Tibial artery (tissue), 4 donors: ENCODE measurements around the gene TTC21B.

Experiments
- DNase-seq, 2 donors: peaks; one replicate each; pipeline ENCODE4 v3.0.0-alpha.2; 2019
- H3K27ac ChIP-seq, 2 donors: fragments of 200-600 bp; sonication (generic) in 1 of 2; 1 replicate in 1 of 2; 2 replicates in 1 of 2; pipeline ENCODE4 v1.5.1; 2018 to 2019; ENCODE audit warnings: mild to moderate bottlenecking in 1 of 2
- H3K27me3 ChIP-seq, 2 donors: fragments of 200-600 bp; sonication (generic) in 1 of 2; one replicate each; pipeline versions ENCODE4 v1.5.1 to v1.6.0; 2016 to 2019
- H3K36me3 ChIP-seq, 3 donors: fragments of 200-600 bp; sonication (generic) in 2 of 3; one replicate each; pipeline ENCODE4 v1.5.1; 2016 to 2019; ENCODE audit warnings: mild to moderate bottlenecking in 2 of 3
- H3K4me1 ChIP-seq, 4 donors: fragments of 200-600 bp; sonication (generic) in 2 of 4; 1 replicate in 3 of 4; 2 replicates in 1 of 4; pipeline ENCODE4 v1.5.1; 2016 to 2019
- H3K4me3 ChIP-seq, 2 donors: fragments of 200-600 bp; sonication (generic) in 1 of 2; 1 replicate in 1 of 2; 2 replicates in 1 of 2; pipeline ENCODE4 v1.5.1; 2018 to 2019; ENCODE audit warnings: mild to moderate bottlenecking in 2 of 2
- H3K9me3 ChIP-seq, 3 donors: fragments of 200-600 bp; sonication (generic) in 1 of 3; one replicate each; pipeline ENCODE4 v1.5.1; 2016 to 2019
- intact Hi-C: fragments of 100-400 bp; cut with DNase I; formaldehyde crosslinking; loops from one replicate; pipeline ENCODE4 v1.15.0; 2023; ENCODE audit warnings: low total_unique reads
- TF ChIP-seq, protein P1 (sequence below), 2 experiments: fragments of 200-600 bp in 1 of 2; fragments of 450-650 bp in 1 of 2; IDR thresholded peaks; one replicate each; pipeline ENCODE4 v1.5.1; 2017 to 2019; ENCODE audit warnings: antibody characterized with exemption in 2 of 2, mild to moderate bottlenecking in 1 of 2, moderate library complexity in 1 of 2

TTC21B gene

DNA sequence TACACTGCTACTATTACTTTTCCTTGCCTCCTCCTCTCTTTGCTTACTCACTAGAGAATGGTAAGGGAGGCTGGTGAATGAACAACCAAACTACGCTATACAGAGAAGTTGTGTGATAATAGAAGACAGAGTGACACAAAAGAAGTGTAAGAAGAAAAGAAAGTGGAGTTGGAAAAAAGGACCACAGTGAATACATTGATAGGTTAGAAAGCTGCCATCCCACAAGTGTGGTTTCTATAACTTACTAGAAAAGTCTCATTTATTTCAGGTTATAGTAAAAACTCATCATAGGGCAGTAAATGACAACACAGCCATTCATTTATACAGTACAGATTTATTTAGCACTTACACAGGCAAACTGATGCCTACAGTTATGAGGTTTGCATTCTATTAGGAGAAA, 77.3 kb downstream of the TTC21B start:
- Histone ChIP-seq H3K4me1 (no peaks in the 10 kb centered on the region), H3K36me3 (peaks cover 29 to 47% (median 45%) of the 10 kb centered on the region in 3 donors), H3K4me3 (no peak overlapping the region), H3K27me3 (no peaks in the 10 kb centered on the region), H3K27ac (no peak overlapping the region), H3K9me3 (no peaks in the 10 kb centered on the region)
- DNase-seq = no peak
- TF ChIP-seq, protein P1, sequence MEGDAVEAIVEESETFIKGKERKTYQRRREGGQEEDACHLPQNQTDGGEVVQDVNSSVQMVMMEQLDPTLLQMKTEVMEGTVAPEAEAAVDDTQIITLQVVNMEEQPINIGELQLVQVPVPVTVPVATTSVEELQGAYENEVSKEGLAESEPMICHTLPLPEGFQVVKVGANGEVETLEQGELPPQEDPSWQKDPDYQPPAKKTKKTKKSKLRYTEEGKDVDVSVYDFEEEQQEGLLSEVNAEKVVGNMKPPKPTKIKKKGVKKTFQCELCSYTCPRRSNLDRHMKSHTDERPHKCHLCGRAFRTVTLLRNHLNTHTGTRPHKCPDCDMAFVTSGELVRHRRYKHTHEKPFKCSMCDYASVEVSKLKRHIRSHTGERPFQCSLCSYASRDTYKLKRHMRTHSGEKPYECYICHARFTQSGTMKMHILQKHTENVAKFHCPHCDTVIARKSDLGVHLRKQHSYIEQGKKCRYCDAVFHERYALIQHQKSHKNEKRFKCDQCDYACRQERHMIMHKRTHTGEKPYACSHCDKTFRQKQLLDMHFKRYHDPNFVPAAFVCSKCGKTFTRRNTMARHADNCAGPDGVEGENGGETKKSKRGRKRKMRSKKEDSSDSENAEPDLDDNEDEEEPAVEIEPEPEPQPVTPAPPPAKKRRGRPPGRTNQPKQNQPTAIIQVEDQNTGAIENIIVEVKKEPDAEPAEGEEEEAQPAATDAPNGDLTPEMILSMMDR (IDR thresholded peaks at IDR 0.05) = no peak
- intact Hi-C loops = loop anchor here (10.0 kb wide), 1 partner anchor 471 kb away; no protein-coding TSS in a partner anchor

DNA sequence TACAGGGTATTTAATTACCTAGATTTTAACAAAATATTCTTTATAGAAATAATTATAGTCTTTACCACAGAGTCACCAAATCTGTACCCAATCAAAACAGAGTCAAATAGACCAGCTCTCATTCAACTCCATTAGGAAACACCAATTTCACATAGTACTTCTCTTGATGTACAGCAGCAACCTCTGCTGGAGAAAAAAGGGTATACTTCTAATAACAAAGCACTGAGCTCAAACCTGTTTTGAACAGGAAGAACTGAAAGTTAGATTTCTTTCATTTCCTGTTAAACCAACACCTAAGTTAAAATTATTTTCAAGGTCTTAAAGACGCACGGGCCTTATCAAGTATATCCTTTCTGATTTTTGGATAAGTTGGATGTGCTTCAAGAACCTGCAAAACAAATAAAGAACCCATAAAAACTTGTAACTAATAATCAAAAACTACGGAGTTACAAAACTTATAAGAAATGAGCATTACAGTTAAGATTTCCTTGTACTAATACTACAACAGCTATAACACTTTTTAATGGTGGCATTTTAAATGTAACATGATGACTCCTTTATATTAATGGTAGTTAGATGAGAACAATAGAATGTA, 79.0 kb downstream of the TTC21B start:
- Histone ChIP-seq H3K27me3 (no peaks in the 10 kb centered on the region), H3K4me3 (no peak overlapping the region), H3K27ac (no peak overlapping the region), H3K36me3 (peaks cover 21 to 30% (median 30%) of the 10 kb centered on the region in 3 donors), H3K9me3 (no peaks in the 10 kb centered on the region), H3K4me1 (no peaks in the 10 kb centered on the region)
- no peak for DNase-seq
- intact Hi-C loops = loop anchor here (10.0 kb wide), 1 partner anchor 470 kb away; no protein-coding TSS in a partner anchor
- TF ChIP-seq, protein P1 (IDR thresholded peaks at IDR 0.05) = peak; percentile 50 to 54

DNA sequence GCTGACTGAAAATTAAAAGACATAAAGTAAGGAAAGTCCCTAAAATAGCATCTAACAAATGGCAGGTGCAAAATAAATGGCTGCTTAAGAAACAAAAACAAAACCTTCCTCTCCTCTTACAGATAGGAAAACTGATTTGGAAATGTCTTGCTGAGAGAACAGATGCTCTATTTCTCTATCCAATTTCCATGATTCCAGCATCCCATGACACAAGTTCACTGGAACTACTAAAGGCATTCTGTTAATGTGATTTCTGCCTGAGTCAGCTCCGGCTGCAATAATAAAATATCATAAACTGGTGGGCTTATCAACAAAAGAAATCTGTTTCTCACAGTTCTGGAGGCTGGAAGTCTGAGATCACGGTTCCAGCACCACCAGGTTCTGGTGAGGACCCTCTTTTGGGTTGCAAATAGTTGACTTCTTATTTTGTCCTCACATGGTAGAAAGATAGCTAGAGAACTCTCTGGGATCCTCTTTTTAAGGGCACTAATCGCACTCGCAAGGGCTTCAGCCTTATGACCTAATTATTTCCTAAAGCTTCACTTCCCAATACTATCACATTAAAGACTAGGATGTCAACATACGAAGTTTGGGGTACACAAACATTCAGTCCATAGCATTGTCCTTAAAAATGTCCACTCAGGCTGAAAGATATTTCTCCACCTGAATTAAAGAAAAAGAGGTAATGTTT, 81.3 kb downstream of the TTC21B start:
- peaks cover 0 to 9% (median 3%) of the 10 kb centered on the region in 4 donors for H3K4me1 ChIP-seq
- H3K4me3 ChIP-seq = no peak overlapping the region
- H3K9me3 ChIP-seq = no peaks in the 10 kb centered on the region
- peaks cover 7 to 24% (median 16%) of the 10 kb centered on the region in 3 donors for H3K36me3 ChIP-seq
- intact Hi-C loops = loop anchor here (10.0 kb wide), 1 partner anchor 467 kb away; no protein-coding TSS in a partner anchor
- H3K27ac ChIP-seq = no peak overlapping the region
- TF ChIP-seq, protein P1 (IDR thresholded peaks at IDR 0.05) = no peak
- no peak for DNase-seq
- H3K27me3 ChIP-seq = no peaks in the 10 kb centered on the region

DNA sequence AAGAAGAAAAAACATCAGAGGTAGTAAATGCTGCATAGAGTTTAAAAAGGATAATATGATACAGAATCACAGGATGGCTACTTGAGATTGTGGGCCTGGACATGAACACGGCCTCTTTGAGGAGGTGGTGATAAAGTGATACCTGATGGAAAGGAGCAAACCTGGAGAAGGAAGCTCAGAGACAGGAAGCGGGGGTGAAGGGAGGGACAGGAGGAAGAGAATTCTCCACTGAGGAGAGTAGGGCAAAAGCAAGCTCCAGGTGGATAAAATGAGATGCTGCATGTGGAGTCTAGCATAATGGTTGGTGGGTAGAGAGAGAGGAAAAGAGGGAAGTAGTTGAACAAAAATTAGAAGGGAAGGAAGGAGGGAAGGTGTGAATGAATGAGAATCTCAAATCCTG, 82.6 kb downstream of the TTC21B start:
- TF ChIP-seq, protein P1 (IDR thresholded peaks at IDR 0.05) = no peak
- no peaks in the 10 kb centered on the region for H3K27me3 ChIP-seq
- no peak overlapping the region for H3K27ac ChIP-seq
- no peak for DNase-seq
- no peaks in the 10 kb centered on the region for H3K9me3 ChIP-seq
- intact Hi-C loops = loop anchor here (10.0 kb wide), 1 partner anchor 466 kb away; no protein-coding TSS in a partner anchor
- peaks cover 7 to 22% (median 16%) of the 10 kb centered on the region in 3 donors for H3K36me3 ChIP-seq
- H3K4me3 ChIP-seq = no peak overlapping the region
- H3K4me1 ChIP-seq = peaks cover 0 to 9% (median 3%) of the 10 kb centered on the region in 4 donors

DNA sequence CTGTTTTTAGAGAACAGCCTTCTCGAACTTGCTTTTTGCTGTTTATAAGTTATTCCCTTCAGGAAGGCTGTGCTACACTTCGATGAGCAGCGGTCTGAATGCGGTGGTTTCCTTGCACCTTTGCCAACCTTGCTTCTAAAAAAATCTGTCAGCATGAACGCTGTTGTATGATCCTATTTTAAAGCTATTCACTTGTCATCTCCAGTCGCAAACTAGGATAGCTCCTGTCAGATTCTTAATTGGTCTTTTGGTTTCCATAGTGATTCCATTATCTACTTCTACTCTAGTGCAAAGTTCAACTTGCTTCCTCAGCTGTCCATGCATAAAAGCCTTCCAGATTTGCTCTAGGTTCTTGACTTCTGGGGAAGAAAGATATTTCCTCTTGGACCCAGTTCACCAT, 83.2 kb downstream of the TTC21B start:
- Histone ChIP-seq H3K9me3 (no peaks in the 10 kb centered on the region), H3K36me3 (peaks cover 7 to 22% (median 16%) of the 10 kb centered on the region in 3 donors), H3K4me3 (no peak overlapping the region), H3K4me1 (peaks cover 0 to 9% (median 3%) of the 10 kb centered on the region in 4 donors), H3K27me3 (no peaks in the 10 kb centered on the region), H3K27ac (no peak overlapping the region)
- no peak for DNase-seq
- TF ChIP-seq, protein P1 (IDR thresholded peaks at IDR 0.05) = no peak
- intact Hi-C loops = loop anchor here (10.0 kb wide), 1 partner anchor 466 kb away; no protein-coding TSS in a partner anchor
